ENCODE data around the gene CEACAM8.
"Not testable (repeated sequence)": the region's sequence is repeated elsewhere in the genome, so short reads cannot be mapped to it uniquely, and the experiment has no call there.

CEACAM8 gene

DNA sequence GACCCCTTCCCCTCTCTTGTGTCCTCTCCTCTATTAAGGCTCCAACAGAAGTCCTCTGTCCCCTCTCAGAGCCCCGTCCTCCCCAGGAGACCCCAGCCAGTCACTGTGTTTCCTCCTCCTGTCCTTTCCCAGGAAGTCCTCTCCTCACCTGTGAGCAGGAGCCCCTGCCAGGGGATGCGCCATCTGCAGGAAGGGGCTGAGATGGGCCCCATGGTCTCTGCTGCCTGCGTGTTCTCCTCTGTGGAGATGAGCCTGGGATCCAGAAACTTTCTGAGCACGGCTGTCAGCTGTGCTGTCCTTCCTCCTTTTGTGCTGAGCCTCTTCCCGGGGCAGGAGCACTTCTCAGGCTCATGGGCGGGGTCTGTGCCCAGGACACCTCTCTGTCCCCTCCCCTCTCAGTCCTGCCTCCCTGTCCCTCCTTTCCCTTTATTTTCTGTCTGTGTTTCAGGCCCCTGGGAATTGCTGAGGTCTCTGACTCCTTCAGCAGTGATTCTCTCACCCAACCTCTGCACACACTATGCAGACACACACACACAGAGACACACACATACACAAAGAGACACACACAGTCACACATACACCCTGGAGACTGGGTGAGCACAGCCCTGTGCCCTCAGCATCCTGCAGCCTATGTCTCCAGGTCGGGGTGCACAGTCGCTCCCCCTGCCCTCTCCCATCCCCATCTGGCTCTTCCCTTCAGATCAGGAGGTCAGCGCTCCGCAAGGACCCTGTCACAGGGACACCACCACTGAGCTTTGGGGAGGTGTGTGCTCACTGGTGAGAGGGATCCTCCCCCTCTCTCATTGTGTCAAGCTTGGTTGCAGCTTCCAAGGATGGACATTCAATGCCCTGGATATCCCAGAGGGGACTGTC lies at the start of gene CEACAM8:
Gene CEACAM8 (minus strand): TSS at position 308 of the 873 bp plus-strand sequence. CDS start 96 bp downstream, at position 212.
- DNase-seq: no peak

DNA sequence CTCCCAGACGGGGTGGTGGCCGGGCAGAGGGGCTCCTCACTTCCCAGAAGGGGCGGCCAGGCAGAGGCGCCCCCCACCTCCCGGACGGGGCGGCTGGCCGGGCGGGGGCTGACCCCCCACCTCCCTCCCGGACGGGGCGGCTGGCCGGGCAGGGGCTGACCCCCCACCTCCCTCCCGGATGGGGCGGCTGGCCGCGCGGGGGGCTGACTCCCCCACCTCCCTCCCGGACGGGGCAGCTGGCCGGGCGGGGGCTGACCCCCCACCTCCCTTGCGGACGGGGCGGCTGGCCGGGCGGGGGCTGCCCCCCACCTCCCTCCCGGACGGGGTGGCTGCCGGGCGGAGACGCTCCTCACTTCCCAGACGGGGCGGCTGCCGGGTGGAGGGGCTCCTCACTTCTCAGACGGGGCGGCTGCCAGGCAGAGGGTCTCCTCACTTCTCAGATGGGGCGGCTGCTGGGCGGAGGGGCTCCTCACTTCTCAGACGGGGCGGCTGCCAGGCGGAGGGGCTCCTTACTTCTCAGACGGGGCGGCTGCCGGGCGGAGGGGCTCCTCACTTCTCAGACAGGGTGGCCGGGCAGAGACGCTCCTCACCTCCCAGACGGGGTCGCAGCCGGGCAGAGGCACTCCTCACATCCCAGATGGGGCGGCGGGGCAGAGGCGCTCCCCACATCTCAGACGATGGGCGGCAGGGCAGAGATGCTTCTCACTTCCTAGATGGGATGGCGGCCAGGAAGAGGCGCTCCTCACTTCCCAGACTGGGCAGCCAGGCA lies 44.8 kb upstream of the CEACAM8 start:
- not testable (repeated sequence) for DNase-seq

DNA sequence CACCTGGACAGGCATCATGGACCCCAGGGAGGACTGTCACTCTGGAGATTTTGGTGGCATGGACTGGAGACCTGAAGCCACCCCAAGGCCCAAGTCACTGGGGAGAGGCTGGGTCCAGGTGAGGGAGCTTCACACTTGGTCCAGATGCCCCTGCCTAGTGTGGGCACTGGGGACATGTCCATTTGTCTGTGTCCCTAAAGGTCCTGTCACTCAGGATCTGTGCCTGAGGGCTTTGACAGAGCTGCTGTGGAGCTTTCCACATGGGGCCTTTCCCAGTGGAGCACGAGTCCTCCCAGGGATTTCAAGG lies 40.5 kb upstream of the CEACAM8 start:
- no peak for DNase-seq

DNA sequence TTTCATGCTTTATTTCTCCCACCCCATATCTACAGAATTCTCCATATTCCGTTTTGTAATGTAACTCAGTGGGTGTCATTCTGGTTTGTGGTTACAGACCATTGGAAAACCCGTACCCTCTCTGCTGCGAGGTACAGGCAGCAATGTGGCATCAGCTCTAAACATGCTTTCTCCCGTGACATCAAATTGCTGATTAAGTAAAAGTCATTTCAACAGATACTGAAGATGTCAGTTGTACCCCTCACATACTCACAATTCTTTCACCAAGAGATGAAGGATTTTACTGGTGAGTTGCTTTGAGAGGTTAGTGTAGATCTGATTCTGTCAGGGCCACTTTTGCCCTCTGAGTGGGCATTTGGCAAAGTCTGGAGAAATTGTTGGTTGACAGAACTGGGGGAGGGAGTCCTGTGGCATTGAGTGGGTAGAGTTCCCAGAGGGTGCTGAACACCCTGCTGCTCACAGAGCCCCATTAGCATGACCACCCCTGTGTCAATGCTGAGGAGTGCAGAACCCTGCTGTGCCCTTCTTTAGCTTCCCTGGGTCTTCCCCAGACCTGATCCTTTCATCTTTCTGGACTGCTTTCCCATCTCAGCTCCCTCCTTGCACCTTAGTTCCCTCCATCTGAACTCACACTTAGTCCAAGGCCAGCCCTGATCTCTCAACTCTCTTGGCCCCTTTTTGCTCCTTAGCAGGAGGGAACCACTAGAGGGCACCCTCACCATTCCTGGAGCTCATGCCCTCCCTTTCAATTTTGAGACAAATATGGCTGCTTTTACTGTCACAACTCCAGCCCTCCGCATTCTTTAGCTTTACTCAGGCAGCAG lies 39.9 kb upstream of the CEACAM8 start:
- peak; percentile 51 to 57 for DNase-seq

DNA sequence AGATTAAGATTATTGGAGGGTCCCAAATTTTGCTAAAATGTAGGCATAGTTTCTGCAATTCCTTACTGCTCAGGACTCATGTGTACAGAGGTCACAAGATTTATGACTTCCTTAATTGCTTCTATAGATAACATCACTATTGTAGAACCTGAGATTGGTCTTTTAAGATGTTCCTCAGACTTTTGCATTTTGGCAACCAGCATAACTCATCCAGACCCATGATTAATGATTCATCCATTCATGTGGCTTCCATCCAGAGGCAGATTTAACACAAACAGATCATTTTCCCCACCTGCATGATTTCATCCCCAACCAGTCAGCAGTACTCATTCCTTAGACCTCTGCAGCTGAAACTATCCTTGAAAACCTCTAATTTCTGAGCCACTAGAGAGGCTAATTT lies 34.5 kb upstream of the CEACAM8 start:
- DNase-seq: no peak

DNA sequence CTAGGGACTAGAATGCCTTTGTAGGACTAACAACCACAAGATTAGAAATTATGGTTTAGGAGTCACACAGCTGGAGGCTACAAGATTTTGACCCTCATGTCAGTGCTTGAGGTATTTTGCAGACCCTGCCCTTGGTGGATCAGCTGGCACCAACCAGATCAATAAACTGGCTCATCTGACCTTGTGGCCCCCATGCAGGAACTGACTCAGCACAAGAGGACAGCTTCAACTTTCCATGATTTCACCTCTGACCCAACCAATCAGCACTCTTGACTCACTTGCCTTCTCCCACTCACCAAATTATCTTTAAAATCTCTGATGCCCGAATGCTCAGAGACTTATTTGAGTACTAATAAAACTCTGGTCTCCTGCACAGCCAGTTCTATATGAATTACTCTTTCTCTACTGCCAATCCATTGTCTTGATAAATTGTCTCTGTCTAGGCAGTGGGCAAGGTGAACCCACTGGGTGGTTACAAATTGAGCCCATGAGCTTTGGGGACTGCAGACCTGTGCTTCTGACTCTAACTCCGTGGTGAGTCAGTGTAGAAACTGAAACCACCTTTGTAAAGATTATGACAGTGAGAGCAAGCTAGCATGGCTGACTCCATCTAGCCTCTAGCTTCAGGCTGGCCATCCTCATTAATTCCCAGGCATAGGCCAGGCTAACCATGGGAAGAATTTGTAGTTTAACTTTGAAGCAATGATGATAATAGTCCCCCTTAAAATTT lies 33.9 kb upstream of the CEACAM8 start:
- DNase-seq: peak in 1 of 2 donors; percentile 9

DNA sequence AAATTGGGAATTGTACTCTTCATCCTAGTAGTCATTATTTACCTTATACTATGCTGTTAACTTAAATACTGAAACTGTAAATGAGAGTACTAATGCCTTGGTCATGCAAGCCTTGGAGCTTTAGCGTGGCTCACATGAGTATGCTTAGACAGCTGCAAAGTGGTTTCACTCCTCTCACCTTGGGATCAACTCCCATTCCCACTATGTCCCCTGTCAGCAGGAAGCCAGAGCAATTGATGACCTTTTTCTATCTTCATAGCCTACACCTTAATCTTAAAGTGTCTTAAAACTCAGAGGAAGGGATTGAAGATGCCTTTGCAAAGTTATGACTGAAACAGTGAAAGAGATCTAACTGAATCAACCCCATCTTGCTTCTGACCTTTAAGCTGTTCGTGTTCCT lies 33.2 kb upstream of the CEACAM8 start:
- DNase-seq: no peak

DNA sequence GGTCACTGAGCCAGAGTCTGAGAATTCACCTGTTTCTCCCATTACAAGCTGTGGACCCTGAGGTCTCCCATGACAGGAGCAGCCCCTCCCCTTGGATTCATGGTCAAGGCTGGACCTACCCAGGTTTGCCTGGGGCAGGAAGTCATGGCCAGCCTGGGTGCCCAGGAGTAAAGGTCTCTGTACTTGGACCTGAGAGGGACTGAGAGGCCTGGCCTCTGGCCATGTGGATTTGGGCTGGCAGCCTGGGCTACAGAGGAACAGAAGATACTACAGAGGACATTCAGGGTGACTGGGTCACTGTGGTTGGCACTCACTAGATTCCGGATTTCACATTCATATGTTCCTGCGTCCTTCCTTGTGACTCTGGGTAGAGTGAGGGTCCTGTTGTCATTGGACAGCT lies 31.5 kb upstream of the CEACAM8 start:
- no peak for DNase-seq

DNA sequence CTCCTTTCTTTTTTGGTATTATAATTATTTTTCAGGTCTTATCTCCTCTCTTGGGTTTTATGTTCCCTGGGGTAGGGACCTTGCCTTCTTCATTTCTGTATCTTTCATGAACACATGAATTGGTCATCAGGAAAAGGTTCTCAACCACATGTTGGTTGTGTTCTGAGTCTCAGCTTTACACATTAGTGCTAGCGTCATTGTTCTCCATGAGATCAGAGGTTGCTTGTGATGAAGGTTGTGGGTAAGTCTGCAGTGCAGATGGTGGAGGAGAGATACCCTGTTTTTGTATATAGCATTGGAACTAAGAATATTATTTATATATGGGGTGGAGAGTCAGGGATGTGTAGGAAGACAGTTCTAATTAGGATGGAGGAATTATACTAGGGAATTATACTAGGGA lies 24.5 kb upstream of the CEACAM8 start:
- DNase-seq: no peak

DNA sequence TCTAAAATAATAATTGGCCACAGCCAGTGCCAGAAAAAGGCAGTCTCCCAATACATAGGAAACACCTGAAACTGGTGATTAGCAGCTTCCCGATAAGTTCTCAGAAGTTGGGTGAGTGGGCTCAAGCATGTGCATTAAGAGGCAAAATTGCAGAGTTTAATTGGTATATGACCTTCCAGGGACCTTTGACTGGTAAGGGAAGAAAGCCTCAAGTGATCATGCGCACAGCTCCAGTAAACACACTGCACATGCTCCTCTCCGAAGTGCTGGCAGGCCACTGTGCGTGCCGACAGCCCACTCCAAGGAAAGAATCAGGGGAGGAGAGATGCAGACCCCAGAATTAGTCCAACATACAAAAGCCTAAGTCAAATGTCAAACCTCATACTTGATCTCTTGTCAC lies 18.9 kb upstream of the CEACAM8 start:
- no peak for DNase-seq

DNA sequence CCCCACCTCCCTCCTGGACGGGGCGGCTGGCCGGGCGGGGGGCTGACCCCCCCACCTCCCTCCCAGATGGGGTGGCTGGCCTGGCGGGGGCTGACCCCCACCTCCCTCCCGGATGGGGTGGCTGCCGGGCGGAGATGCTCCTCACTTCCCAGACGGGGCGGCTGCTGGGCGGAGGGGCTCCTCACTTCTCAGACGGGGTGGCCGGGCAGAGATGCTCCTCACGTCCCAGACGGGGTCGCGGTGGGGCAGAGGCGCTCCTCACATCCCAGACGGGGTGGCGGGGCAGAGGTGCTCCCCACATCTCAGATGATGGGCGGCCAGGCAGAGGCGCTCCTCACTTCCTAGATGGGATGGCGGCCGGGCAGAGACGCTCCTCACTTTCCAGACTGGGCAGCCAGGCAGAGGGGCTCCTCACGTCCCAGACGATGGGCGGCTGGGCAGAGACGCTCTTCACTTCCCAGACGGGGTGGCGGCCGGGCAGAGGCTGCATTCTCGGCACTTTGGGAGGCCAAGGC lies 15.7 kb upstream of the CEACAM8 start:
- DNase-seq: not testable (repeated sequence)

DNA sequence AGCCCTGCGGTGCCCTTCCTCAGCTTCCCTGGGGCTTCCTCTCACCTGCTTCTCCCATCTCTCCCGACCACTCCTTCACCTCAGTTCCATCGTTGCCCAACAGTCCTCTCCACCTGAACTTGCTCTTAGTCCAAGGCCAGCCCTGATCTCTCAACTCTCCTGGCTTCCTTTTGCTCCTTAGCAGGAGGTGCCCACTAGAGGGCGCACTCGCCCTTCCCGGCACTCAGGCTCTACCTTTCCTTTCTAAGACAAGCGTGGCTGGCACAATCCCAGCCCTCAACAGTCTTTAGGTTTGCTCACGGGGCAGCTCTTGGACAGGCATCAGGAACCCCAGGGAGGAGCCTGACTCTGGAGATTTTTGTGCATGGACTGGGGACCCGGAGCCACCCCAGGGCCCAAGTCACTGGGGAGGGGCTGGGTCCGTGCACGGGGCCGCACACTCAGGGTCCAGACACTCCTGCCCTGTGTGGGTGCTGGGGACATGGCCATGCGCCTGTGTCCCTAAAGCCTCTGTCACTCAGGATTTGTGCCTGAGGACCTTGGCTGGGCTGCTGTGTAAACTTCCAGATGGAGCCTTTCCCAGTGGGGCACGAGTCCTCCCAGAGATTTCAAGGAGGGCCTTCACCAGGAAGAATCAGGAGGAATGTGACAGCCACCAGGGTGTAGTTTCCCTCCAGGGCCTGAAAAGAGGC lies 12.1 kb upstream of the CEACAM8 start:
- DNase-seq: peak; percentile 63 to 79

DNA sequence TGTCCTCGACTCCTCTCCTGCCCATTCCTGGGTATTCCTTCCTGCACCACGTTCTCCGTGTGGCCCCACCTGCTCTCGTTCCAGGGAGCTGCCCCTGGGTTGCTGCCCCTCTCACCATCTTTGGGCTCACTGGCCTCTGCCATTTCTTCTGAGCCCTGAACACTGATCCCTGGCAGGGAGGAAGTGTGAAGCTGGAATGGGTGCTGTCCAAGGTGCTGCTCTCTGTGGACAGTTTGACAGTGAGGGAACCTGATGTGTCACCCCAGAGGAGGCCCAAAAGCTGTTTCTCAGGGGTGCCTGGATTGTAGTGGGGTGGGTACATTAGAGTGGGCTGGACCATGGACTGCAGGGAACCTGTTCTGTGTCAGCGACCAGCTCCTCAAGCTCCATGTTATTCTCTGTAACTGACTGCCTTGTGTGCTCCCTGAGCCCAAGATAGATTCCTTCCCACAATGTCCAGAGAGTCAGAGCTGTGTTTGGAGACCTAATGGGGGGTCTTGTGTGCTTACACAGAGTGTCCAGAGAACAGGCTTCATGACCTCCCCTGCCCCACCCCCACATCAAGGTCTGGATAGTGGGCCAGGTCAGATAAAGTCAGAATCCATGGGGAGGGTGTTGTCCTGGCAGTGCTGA lies 7.2 kb upstream of the CEACAM8 start:
- peak; percentile 24 to 30 for DNase-seq

DNA sequence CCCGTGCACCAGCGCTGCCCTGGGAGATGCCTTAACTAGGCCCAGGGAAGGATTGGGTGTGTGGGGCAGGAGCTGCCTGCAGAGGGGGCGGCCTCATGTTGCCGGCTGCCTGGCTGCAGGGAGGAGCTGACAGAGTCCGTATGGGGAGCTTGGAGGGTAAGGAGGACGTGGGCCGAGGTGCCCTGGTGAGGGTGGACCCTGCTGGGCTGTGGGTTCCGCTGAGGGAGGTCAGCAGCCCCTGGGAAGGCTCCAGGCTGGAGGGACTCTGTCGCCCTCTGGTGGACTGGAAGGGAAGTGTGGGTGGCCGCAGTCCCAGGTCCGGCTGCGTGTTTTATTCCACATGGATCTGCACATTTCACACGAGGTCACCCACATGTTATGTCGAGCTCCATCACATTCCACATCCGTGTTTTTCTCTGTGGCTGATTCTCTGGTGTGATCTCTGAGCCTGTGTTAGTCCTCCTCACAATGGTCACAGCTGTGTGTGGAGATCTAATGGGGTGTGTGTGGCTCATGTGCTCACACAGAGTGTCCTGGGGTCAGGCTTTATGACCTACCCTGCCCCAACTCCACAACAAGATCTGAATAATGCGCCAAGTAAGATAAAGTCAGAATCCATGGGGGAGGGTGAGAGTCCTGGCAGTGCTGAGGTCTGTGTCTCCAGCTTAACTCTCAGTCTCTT lies 1.8 kb upstream of the CEACAM8 start:
- peak; percentile 55 to 57 for DNase-seq

DNA sequence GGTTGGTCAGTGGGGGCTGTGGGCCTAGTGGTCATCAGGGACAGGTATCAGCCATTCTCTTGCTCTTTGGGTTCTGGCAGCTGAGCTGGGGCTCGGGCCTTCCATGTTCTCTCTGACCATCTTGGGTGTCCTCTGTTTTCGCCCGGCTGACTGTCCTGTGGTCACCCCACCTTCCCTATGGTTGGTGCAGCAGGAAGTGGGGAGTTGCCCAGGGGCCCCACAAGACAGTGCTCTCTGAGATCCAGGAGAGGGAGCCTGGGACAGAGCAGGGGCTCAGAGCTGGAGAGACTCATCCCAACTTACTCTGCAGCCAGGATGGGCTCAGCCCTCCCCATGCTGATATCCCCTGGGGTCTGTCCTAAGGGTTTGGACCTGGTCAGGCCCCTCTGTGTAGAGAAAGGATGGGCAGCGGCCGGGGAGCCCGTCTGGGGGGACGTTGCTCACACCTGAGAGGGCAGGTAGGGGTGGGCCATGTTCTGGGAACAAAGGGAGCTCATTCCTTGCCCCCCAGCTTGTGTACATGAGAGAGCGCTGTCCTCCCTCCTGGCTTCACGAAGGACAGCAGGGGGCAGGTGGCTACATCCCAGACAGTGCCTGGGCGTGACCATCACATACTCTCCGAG lies 937 bp upstream of the CEACAM8 start:
- no peak for DNase-seq

DNA sequence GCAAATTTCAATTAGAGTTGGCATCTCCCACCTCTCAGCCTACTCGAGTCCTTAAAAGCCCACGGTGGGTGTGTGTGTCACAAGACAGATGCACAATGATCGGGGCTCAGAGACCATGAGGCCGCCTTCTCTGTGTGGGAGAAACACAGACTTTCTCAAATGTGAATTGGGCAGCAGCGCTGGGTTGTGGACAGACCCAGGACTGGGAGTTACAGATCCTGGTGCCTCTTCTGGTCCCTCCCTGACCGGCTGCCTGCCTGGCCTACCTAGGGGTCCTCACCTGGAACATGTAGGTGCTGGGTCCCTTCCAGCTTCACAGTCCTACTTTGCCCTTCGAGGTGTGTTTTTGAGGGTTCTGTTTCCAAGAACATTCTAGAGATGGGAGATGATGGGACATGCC lies 4.9 kb downstream of the CEACAM8 start:
- no peak for DNase-seq

DNA sequence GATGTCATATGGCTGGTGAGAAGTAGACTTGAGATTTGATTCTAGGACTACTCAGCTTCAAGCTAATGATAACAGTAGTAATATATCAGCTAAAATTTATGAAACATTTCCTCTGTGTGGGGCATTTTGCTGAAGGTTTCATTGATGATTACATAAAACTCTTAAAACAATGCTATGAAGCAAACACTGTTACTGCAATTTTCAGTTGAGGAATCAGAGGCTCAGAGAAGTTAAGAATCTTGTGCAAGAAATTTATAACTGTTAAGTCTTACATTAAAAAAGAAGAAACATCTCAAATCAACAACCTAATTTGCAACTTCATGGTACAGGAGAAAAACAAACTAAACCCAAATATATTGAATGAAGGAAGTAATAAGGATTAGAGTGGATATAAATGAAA lies 10.3 kb downstream of the CEACAM8 start:
- DNase-seq: no peak

DNA sequence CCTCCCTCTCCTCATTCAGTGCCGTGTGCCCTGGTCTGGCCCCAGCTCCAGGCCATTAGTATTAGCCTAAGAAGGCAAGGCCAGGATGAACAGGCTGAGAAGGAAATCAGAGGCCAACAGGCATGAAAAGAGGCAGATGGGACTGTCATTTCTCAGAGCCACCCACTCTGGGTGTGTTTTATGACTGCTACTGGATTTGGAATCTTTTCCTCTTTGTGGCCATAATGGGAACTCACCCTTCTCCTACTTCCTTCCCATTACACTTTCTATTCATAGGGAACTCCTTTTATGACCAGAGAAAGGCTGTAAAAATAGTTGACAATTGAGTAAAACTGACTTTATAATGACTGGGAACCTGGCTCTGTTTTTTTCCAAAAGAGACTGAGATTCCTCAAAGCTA lies 17.7 kb downstream of the CEACAM8 start:
- no peak for DNase-seq

DNA sequence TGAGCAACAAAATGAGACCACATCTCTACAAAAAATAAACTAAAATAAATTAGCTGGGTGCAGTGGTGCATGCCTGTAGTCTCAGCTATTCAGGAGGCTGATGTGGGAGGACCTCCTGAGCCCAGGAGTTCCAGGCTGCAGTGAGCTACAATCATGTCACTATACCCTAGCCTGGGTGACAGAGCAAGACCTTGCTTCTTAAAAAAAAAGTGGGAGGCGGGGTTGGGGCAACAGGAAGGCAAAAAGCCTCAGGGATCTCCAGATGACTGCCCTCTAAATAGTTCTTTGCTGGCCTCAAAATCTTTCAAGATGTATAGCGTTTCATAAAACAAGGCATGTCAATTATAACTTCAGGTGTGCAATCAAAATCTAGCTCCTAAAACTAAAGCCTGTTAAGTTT lies 18.5 kb downstream of the CEACAM8 start:
- DNase-seq: no peak

DNA sequence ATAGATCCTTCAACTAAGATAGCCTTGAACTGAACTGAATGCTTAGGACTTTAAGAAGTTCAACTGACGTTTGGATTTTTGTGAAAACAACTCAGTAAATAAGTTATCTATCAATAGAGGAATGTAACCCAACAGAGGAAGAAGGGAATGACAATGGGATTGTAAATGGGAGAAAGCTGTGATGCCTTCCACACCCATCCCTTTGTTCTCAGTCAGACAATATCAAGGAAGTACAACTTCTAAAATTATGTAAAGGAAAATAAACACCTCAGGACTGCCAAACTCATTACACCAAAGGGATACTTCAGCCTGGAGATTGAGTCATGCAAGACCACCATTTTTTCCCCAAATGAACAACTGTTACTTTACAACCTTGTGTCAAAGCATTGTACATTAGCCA lies 21.1 kb downstream of the CEACAM8 start:
- no peak for DNase-seq

All from stimulated activated CD4-positive, alpha-beta T cell treated with anti-CD3 and anti-CD28 coated beads, Interleukin-2, amount 100 ng/mL, for 24 hours (primary cell).